Measurements from ENCODE around the gene TSPEAR. TPM values are rescaled to one million over a fixed set of nuclear protein-coding genes. Genes with fewer than 3 reads are reported as not detected.
"Not testable (repeated sequence)": the region's sequence is repeated elsewhere in the genome, so short reads cannot be mapped to it uniquely, and the experiment has no call there.

Gene TSPEAR
- total RNA-seq, 2 donors from 2014 or later, result not detected

GRCh38 chr21:44687671-44688070 lies 23.7 kb downstream of the TSPEAR start:
- no peak for DNase-seq
- TF ChIP-seq CTCF (IDR thresholded peaks at IDR 0.05), result no peak
- H3K9me3 ChIP-seq, result no peaks in the 10 kb centered on the region

GRCh38 chr21:44686843-44687561 lies 24.4 kb downstream of the TSPEAR start:
- intact Hi-C loops (cut with DNase I), result no loop called here
- Histone ChIP-seq H3K9ac (ENCODE audit: low read depth in 2 of 2, low read length in 2 of 2) (no peak overlapping the region), H3K27ac (no peak overlapping the region), H3K4me3 (no peak overlapping the region), H3K9me3 (no peaks in the 10 kb centered on the region), H3K27me3 (no peaks in the 10 kb centered on the region), H3K36me3 (no peaks in the 10 kb centered on the region), H3K4me1 (no peaks in the 10 kb centered on the region)
- TF ChIP-seq CTCF (IDR thresholded peaks at IDR 0.05), result no peak
- DNase-seq, result no peak

More at GRCh38 chr21:44687671-44688070, 23.7 kb downstream of the TSPEAR start:
- H3K27me3 ChIP-seq, result no peaks in the 10 kb centered on the region
- H3K27ac ChIP-seq, result no peak overlapping the region
- no peaks in the 10 kb centered on the region for H3K4me1 ChIP-seq
- intact Hi-C loops (cut with DNase I), result no loop called here
- H3K36me3 ChIP-seq, result no peaks in the 10 kb centered on the region
- no peak overlapping the region for H3K4me3 ChIP-seq
- no peak overlapping the region for H3K9ac ChIP-seq (ENCODE audit: low read depth in 2 of 2, low read length in 2 of 2)

- no peak for DNase-seq
Observed at GRCh38 chr21:44686000-44686781, 25.2 kb downstream of the TSPEAR start.

GRCh38 chr21:44685050-44685449 lies 26.3 kb downstream of the TSPEAR start:
- DNase-seq; H3K9me3 ChIP-seq; H3K4me3 ChIP-seq; H3K27me3 ChIP-seq; H3K36me3 ChIP-seq; H3K4me1 ChIP-seq; H3K27ac ChIP-seq; H3K9ac ChIP-seq (ENCODE audit: low read depth in 2 of 2, low read length in 2 of 2); intact Hi-C loops (cut with DNase I): not testable (repeated sequence)

More at GRCh38 chr21:44686000-44686781, 25.2 kb downstream of the TSPEAR start:
- no peak overlapping the region for H3K4me3 ChIP-seq
- H3K4me1 ChIP-seq, result no peaks in the 10 kb centered on the region
- no peak overlapping the region for H3K9ac ChIP-seq (ENCODE audit: low read depth in 2 of 2, low read length in 2 of 2)
- intact Hi-C loops (cut with DNase I), result no loop called here
- H3K36me3 ChIP-seq, result no peaks in the 10 kb centered on the region
- H3K9me3 ChIP-seq, result no peaks in the 10 kb centered on the region
- TF ChIP-seq CTCF (IDR thresholded peaks at IDR 0.05), result no peak
- H3K27me3 ChIP-seq, result no peaks in the 10 kb centered on the region
- H3K27ac ChIP-seq, result no peak overlapping the region

GRCh38 chr21:44684483-44684882 lies 26.9 kb downstream of the TSPEAR start:
- H3K9ac ChIP-seq (ENCODE audit: low read depth in 2 of 2, low read length in 2 of 2), result no peak overlapping the region
- H3K4me3 ChIP-seq, result no peak overlapping the region
- no peak for TF ChIP-seq CTCF (IDR thresholded peaks at IDR 0.05)
- no peak overlapping the region for H3K27ac ChIP-seq
- no peak for DNase-seq
- no peaks in the 10 kb centered on the region for H3K27me3 ChIP-seq
- intact Hi-C loops (cut with DNase I), result no loop called here
- no peaks in the 10 kb centered on the region for H3K36me3 ChIP-seq
- no peaks in the 10 kb centered on the region for H3K4me1 ChIP-seq
- no peaks in the 10 kb centered on the region for H3K9me3 ChIP-seq

- no peak for TF ChIP-seq CTCF (IDR thresholded peaks at IDR 0.05)
- no peak overlapping the region for H3K9ac ChIP-seq (ENCODE audit: low read depth in 2 of 2, low read length in 2 of 2)
- no peak overlapping the region for H3K27ac ChIP-seq
- no peaks in the 10 kb centered on the region for H3K36me3 ChIP-seq
- DNase-seq, result no peak
- H3K27me3 ChIP-seq, result no peaks in the 10 kb centered on the region
- no peaks in the 10 kb centered on the region for H3K4me1 ChIP-seq
- no peaks in the 10 kb centered on the region for H3K9me3 ChIP-seq
- intact Hi-C loops (cut with DNase I), result no loop called here
- no peak overlapping the region for H3K4me3 ChIP-seq
Observed at GRCh38 chr21:44684077-44684476, 27.3 kb downstream of the TSPEAR start.
